H1 (cell line): ENCODE measurements around the gene LRRC15. TPM values are rescaled to one million over a fixed set of nuclear protein-coding genes. Genes with fewer than 3 reads are reported as not detected.

Experiments
- CTCF ChIA-PET: fragments of 300-600 bp; sonication (Branson Sonifier 250); formaldehyde crosslinking; loops from one replicate; lab custom pipeline; 2021; ENCODE audit not compliant: partially characterized antibody; lab: Charles Lee
- POLR2A ChIA-PET: fragments of 300-600 bp; sonication (Branson Sonifier 250); formaldehyde crosslinking; loops from one replicate; lab custom pipeline; 2021; ENCODE audit warnings: inconsistent platforms; ENCODE audit not compliant: partially characterized antibody; lab: Charles Lee
- DNase-seq, 2 experiments: peaks; one replicate each; pipeline versions ENCODE4 v3.0.0 to v3.0.0-alpha.2; 2010 to 2022; ENCODE audit warnings: low spot score in 2 of 2, low read depth in 1 of 2, mixed read lengths in 1 of 2
- FAIRE-seq: peaks from 2 replicates; lab custom pipeline; 2011; peaks lifted over from hg19 to GRCh38; lab: Jason Lieb, UNC
- H2AFZ ChIP-seq: 2 replicates; pipeline ENCODE4 v1.8.1; 2012; ENCODE audit warnings: low read length, inconsistent platforms
- H2AK5ac ChIP-seq: 2 replicates; pipeline ENCODE4 v1.6.1; 2013; ENCODE audit warnings: low read depth, low read length
- H2BK120ac ChIP-seq: replicated peaks from 2 replicates; pipeline ENCODE3; 2013; ENCODE audit warnings: low read depth, low read length, inconsistent platforms
- H2BK12ac ChIP-seq: 2 replicates; pipeline ENCODE4 v1.6.1; 2013; ENCODE audit warnings: low read depth, low read length
- H2BK15ac ChIP-seq: 2 replicates; pipeline ENCODE4 v1.6.1; 2013; ENCODE audit warnings: low read length
- H2BK20ac ChIP-seq: 2 replicates; pipeline ENCODE4 v1.6.1; 2013; ENCODE audit warnings: low read length
- H2BK5ac ChIP-seq: 2 replicates; pipeline ENCODE4 v1.6.1; 2013; ENCODE audit warnings: low read depth, low read length
- H3K14ac ChIP-seq: 2 replicates; pipeline ENCODE4 v1.6.1; 2013; ENCODE audit warnings: inconsistent platforms; ENCODE audit not compliant: insufficient read length
- H3K18ac ChIP-seq: 2 replicates; pipeline ENCODE4 v1.6.1; 2013; ENCODE audit warnings: low read length; ENCODE audit errors: extremely low read depth
- H3K23ac ChIP-seq: 2 replicates; pipeline ENCODE4 v1.6.1; 2013; ENCODE audit warnings: inconsistent platforms; ENCODE audit not compliant: insufficient read length
- H3K23me2 ChIP-seq: 2 replicates; pipeline ENCODE4 v1.6.1; 2013; ENCODE audit warnings: low read depth, low read length
- H3K27ac ChIP-seq: 2 replicates; pipeline ENCODE4 v1.6.1; 2011; ENCODE audit warnings: low read depth, low read length, inconsistent platforms
- H3K27me3 ChIP-seq, 4 experiments: replicated peaks in 1 of 4; 1 replicate in 1 of 4; 2 replicates in 3 of 4; pipeline versions ENCODE4 v1.6.1 to v1.8.1; 2011 to 2013; ENCODE audit warnings: low read length in 3 of 4, mild to moderate bottlenecking in 3 of 4, inconsistent platforms in 2 of 4, mixed read lengths in 2 of 4, moderate library complexity in 1 of 4; ENCODE audit not compliant: control insufficient read depth in 3 of 4, insufficient read depth in 3 of 4; ENCODE audit errors: extremely low read depth in 1 of 4
- H3K36me3 ChIP-seq, 4 experiments: 2 replicates each; pipeline versions ENCODE4 v1.6.1 to v1.8.1; 2011 to 2013; ENCODE audit warnings: mild to moderate bottlenecking in 4 of 4, low read length in 3 of 4, moderate library complexity in 2 of 4, control low read depth in 1 of 4, inconsistent platforms in 1 of 4; ENCODE audit not compliant: insufficient read depth in 4 of 4, control insufficient read depth in 2 of 4
- H3K4ac ChIP-seq: replicated peaks from 2 replicates; pipeline ENCODE3; 2013; ENCODE audit warnings: low read length, low read depth, mixed read lengths, inconsistent platforms; ENCODE audit not compliant: insufficient read length
- H3K4me1 ChIP-seq, 4 experiments: replicated peaks in 1 of 4; 1 replicate in 1 of 4; 2 replicates in 3 of 4; pipeline versions ENCODE4 v1.6.1 to v1.8.1; 2011 to 2013; ENCODE audit warnings: low read length in 3 of 4, inconsistent platforms in 2 of 4, mixed read lengths in 1 of 4; ENCODE audit not compliant: insufficient read depth in 4 of 4, control insufficient read depth in 3 of 4
- H3K4me2 ChIP-seq, 2 experiments: 2 replicates each; pipeline versions ENCODE4 v1.6.1 to v1.8.1; 2011 to 2013; ENCODE audit warnings: low read depth in 2 of 2, low read length in 2 of 2, control low read depth in 1 of 2, inconsistent platforms in 1 of 2, mild to moderate bottlenecking in 1 of 2; ENCODE audit not compliant: insufficient read depth in 1 of 2
- H3K4me3 ChIP-seq, 4 experiments: fragments of 200-600, 300-600 bp in 1 of 4; sonication (generic), shearing (Covaris generic), sonication (Bioruptor Twin) in 1 of 4; 2 replicates each; pipeline versions ENCODE4 v1.5.1 to v1.8.1; 2011 to 2016; ENCODE audit warnings: low read length in 4 of 4, low read depth in 3 of 4, control low read depth in 2 of 4, inconsistent platforms in 2 of 4, mild to moderate bottlenecking in 2 of 4, mixed read lengths in 1 of 4, moderate library complexity in 1 of 4; ENCODE audit not compliant: insufficient read depth in 2 of 4; ENCODE audit errors: extremely low read depth in 1 of 4
- H3K56ac ChIP-seq: replicated peaks from 2 replicates; pipeline ENCODE3; 2013; ENCODE audit warnings: low read depth, mild to moderate bottlenecking, mixed read lengths, low read length, inconsistent platforms; ENCODE audit not compliant: insufficient read length
- H3K79me1 ChIP-seq: 2 replicates; pipeline ENCODE4 v1.6.1; 2013; ENCODE audit warnings: low read depth, low read length, control low read depth
- H3K79me2 ChIP-seq, 2 experiments: 2 replicates each; pipeline versions ENCODE4 v1.6.1 to v1.8.1; 2012 to 2013; ENCODE audit warnings: low read length in 2 of 2, mild to moderate bottlenecking in 2 of 2, inconsistent platforms in 1 of 2; ENCODE audit not compliant: insufficient read depth in 2 of 2, control insufficient read depth in 1 of 2
- H3K9ac ChIP-seq, 4 experiments: replicated peaks in 1 of 4; 1 replicate in 1 of 4; 2 replicates in 3 of 4; pipeline versions ENCODE4 v1.6.1 to v1.8.1; 2011 to 2013; ENCODE audit warnings: low read depth in 3 of 4, low read length in 3 of 4, control low read depth in 2 of 4, mild to moderate bottlenecking in 2 of 4, moderate library complexity in 2 of 4, inconsistent platforms in 1 of 4; ENCODE audit errors: extremely low read depth in 1 of 4
- H3K9me3 ChIP-seq, 2 experiments: 2 replicates each; pipeline versions ENCODE4 v1.6.1 to v1.8.1; 2012 to 2013; ENCODE audit warnings: mild to moderate bottlenecking in 2 of 2, moderate library complexity in 2 of 2, control low read depth in 1 of 2, inconsistent platforms in 1 of 2, low read depth in 1 of 2, low read length in 1 of 2, mixed read lengths in 1 of 2; ENCODE audit not compliant: insufficient read depth in 2 of 2
- H4K20me1 ChIP-seq, 2 experiments: replicated peaks in 1 of 2; 2 replicates each; pipeline versions ENCODE3 to v1.8.1; 2011 to 2013; ENCODE audit warnings: inconsistent platforms in 2 of 2, low read length in 2 of 2, mild to moderate bottlenecking in 1 of 2; ENCODE audit not compliant: insufficient read depth in 2 of 2, control insufficient read depth in 1 of 2
- H4K5ac ChIP-seq: 2 replicates; pipeline ENCODE4 v1.6.1; 2013; ENCODE audit warnings: low read length, low read depth, mixed read lengths, inconsistent platforms; ENCODE audit not compliant: insufficient read length
- H4K8ac ChIP-seq: 2 replicates; pipeline ENCODE4 v1.8.0; 2013; ENCODE audit warnings: mild to moderate bottlenecking, moderate library complexity, low read length, inconsistent platforms; ENCODE audit not compliant: insufficient read depth; ENCODE audit errors: extremely low read depth
- H4K91ac ChIP-seq: replicated peaks from 2 replicates; pipeline ENCODE3; 2013; ENCODE audit warnings: low read length, mixed read lengths, inconsistent platforms; ENCODE audit not compliant: insufficient read length
- BCL11A ChIP-seq, 2 experiments: IDR thresholded peaks; one replicate each; pipeline ENCODE4 v1.6.1; 2011; ENCODE audit warnings: low read depth in 2 of 2, low read length in 2 of 2, mild to moderate bottlenecking in 2 of 2
- CBX5 ChIP-seq: fragments of 300-800, 300-1000 bp; sonication (generic); IDR thresholded peaks from 2 replicates; pipeline ENCODE4 v1.7.1; 2016; ENCODE audit warnings: antibody characterized with exemption, low read length, low read depth
- CHD1 ChIP-seq: IDR thresholded peaks from 2 replicates; pipeline ENCODE4 v1.6.1; 2012; ENCODE audit warnings: low read depth, low read length, improper control_type of control experiment
- GTF2F1 ChIP-seq: IDR thresholded peaks from 2 replicates; pipeline ENCODE4 v1.6.1; 2012; ENCODE audit warnings: low read depth, low read length, improper control_type of control experiment, borderline replicate concordance
- KDM4A ChIP-seq: IDR thresholded peaks from one replicate; pipeline ENCODE4 v1.7.1; 2012; ENCODE audit warnings: low read depth, mild to moderate bottlenecking, moderate library complexity, low read length, inconsistent platforms; ENCODE audit not compliant: severe bottlenecking
- PHF8 ChIP-seq: fragments of 200-600 bp; sonication (generic); conservative IDR thresholded peaks from 2 replicates; pipeline ENCODE4 v1.7.1; 2012; ENCODE audit warnings: low read depth, mild to moderate bottlenecking, inconsistent platforms, low read length, moderate library complexity
- RBBP5 ChIP-seq: IDR thresholded peaks from 2 replicates; pipeline ENCODE4 v1.7.1; 2012; ENCODE audit warnings: low read depth, mild to moderate bottlenecking, inconsistent platforms, low read length, moderate library complexity, borderline replicate concordance
- RNF2 ChIP-seq: fragments of 200-900, 300-1000 bp; sonication (generic); IDR thresholded peaks from 2 replicates; pipeline ENCODE4 v1.7.1; 2016; ENCODE audit warnings: borderline replicate concordance, low read depth, mild to moderate bottlenecking, antibody characterized with exemption, low read length; ENCODE audit not compliant: poor library complexity, severe bottlenecking; ENCODE audit errors: missing control alignments
- SIRT6 ChIP-seq: IDR thresholded peaks from one replicate; pipeline ENCODE4 v1.7.1; 2012; ENCODE audit warnings: low read length, inconsistent platforms
- TAF7 ChIP-seq: optimal IDR thresholded peaks from 2 replicates; pipeline ENCODE3; 2011; ENCODE audit warnings: low read depth, mild to moderate bottlenecking, inconsistent platforms, low read length, moderate library complexity, borderline replicate concordance
- TCF12 ChIP-seq: IDR thresholded peaks from 2 replicates; pipeline ENCODE4 v1.6.1; 2011; ENCODE audit warnings: low read depth, mild to moderate bottlenecking, low read length
- WGBS, 2 experiments: shearing (Covaris generic) in 1 of 2; methylation state at CpG; one replicate each; pipeline versions ENCODE4 v1.1.6 to v1.1.7; 2013 to 2015; ENCODE audit warnings: low lambda C conversion rate in 2 of 2, mixed read lengths in 2 of 2, inconsistent platforms in 1 of 2, low coverage in 1 of 2, missing lambda C conversion rate in 1 of 2; ENCODE audit not compliant: insufficient replicate concordance in 2 of 2, insufficient coverage in 1 of 2, insufficient read length in 1 of 2; ENCODE audit errors: extremely low coverage in 1 of 2, missing lambda C conversion rate in 1 of 2; 5-methylcytosine and 5-hydroxymethylcytosine counted together
- polyA plus RNA-seq, 7 experiments: library from polyadenylated mRNA; depleted of rRNA in 3 of 7; stranded (reverse) in 5 of 7; unstranded in 2 of 7; fragments of >200 nt in 5 of 7; fragments of 200-250 nt in 2 of 7; gene quantifications; 1 replicate in 5 of 7; 2 replicates in 1 of 7; 4 replicates in 1 of 7; pipeline versions ENCODE4 v1.2.1 to v1.2.3, GENCODE V29; 2011 to 2013; ENCODE audit warnings: missing spikeins in 2 of 7, mixed read lengths in 2 of 7
- total RNA-seq: library from RNA; stranded (reverse); fragmentation: NEBNext Ultra II Directional; extraction: Animal tissue kit (Norgen Biotek cat#: 25700); gene quantifications from 2 replicates; pipeline ENCODE4 v1.2.1, GENCODE V29; 2021

Gene LRRC15
- total and polyA plus RNA-seq, 2 of the 8 experiments (the other 6 are each of a cell fraction or from before 2014, with no cell fraction given): 0.15 to 0.37 TPM

- peaks cover 11% of the 10 kb centered on the region; the same call in 1 of the 2 replicates for H3K23me2 ChIP-seq
- peaks cover 31 to 36% of the 10 kb centered on the region in 2 experiments for H3K9me3 ChIP-seq
- no peak overlapping the region for H2BK20ac ChIP-seq
- H3K79me2 ChIP-seq: no peaks in the 10 kb centered on the region
- no peak overlapping the region for H2AK5ac ChIP-seq
- CTCF ChIA-PET: interaction anchor here (0.8 kb wide), 1 partner anchor 182 kb away, joined by 4 read pairs; no protein-coding TSS in a partner anchor
- H3K4me2 ChIP-seq: no peak overlapping the region
- 89% methylated on average over 10 of the region's 10 CpGs; no CpG with 5 or more reads in 1 of the 2 experiments for WGBS, 2 experiments
- FAIRE-seq: no peak
- H3K23ac ChIP-seq: no peak overlapping the region
- no peak overlapping the region for H4K8ac ChIP-seq
- no peak overlapping the region for H2BK5ac ChIP-seq
- H4K20me1 ChIP-seq: peaks cover 0 to 9% of the 10 kb centered on the region in 2 experiments
- no peak overlapping the region for H3K4me3 ChIP-seq
- H3K36me3 ChIP-seq: no peaks in the 10 kb centered on the region; a peak in 1 of 8 replicates
- H2AFZ ChIP-seq: no peak overlapping the region
- H2BK120ac ChIP-seq: no peak overlapping the region
- no peak overlapping the region for H2BK15ac ChIP-seq
- peaks cover 4% of the 10 kb centered on the region for H3K79me1 ChIP-seq
- no peak for DNase-seq
- H3K4me1 ChIP-seq: peaks cover 0 to 5% (median 2%) of the 10 kb centered on the region in 4 experiments; a peak in 3 of 7 replicates
- H3K4ac ChIP-seq: no peak overlapping the region
- H3K9ac ChIP-seq: no peak overlapping the region
- no peak overlapping the region for H4K91ac ChIP-seq
- no peak overlapping the region for H3K56ac ChIP-seq
- H2BK12ac ChIP-seq: no peak overlapping the region
- peaks cover 0 to 14% (median 8%) of the 10 kb centered on the region in 4 experiments; a peak in 5 of 7 replicates for H3K27me3 ChIP-seq
- H3K18ac ChIP-seq: no peak overlapping the region
- POLR2A ChIA-PET: no interaction called here
- H3K27ac ChIP-seq: no peak overlapping the region
- no peak overlapping the region for H3K14ac ChIP-seq
- H4K5ac ChIP-seq: no peak overlapping the region
- TF ChIP-seq CHD1 (no peak), CBX5 (no peak), RBBP5 (no peak), TAF7 (no peak), KDM4A (no peak), TCF12 (no peak), PHF8 (no peak), BCL11A (IDR thresholded peaks at IDR 0.05; ENCODE audit: low read depth in 2 of 2, low read length in 2 of 2) (no peak), RNF2 (no peak), GTF2F1 (no peak), SIRT6 (no peak)
These were observed 48.7 kb downstream of the LRRC15 start for GRCh38 chr3:194320744-194321243.
